PC-3 (cell line): ENCODE data around the gene HOXC9.

ENCODE experiments used
- CTCF ChIP-seq: fragments of 300-600 bp; sonication (generic); conservative IDR thresholded peaks from 2 replicates; pipeline ENCODE4 v1.5.1; 2017; ENCODE audit warnings: antibody characterized with exemption, low read depth, mild to moderate bottlenecking, low read length
- EZH2 ChIP-seq: fragments of 300-600 bp; sonication (generic); IDR thresholded peaks from one replicate; pipeline ENCODE4 v1.6.1; 2017; ENCODE audit warnings: antibody characterized with exemption, mild to moderate bottlenecking, low read length; ENCODE audit not compliant: unreplicated experiment
- EZH2phosphoT487 ChIP-seq: fragments of 300-600 bp; sonication (generic); IDR thresholded peaks from 2 replicates; pipeline ENCODE4 v1.6.1; 2018; ENCODE audit warnings: mild to moderate bottlenecking, antibody characterized with exemption, low read length, borderline replicate concordance

GRCh38 chr12:53963005-53963404 is 37.0 kb upstream of the HOXC9 start:
- TF ChIP-seq EZH2phosphoT487 (no peak), CTCF (no peak), EZH2 (no peak)
